HEK293T (cell line): ENCODE data around the gene CCIN.

Experiments used
- ARNT ChIP-seq: fragments of 450-650 bp; IDR thresholded peaks from 2 replicates; pipeline ENCODE4 v1.6.1; 2017; ENCODE audit warnings: mild to moderate bottlenecking
- BHLHE40 ChIP-seq: fragments of 450-650 bp; IDR thresholded peaks from 2 replicates; pipeline ENCODE4 v1.6.1; 2016; ENCODE audit warnings: mild to moderate bottlenecking, moderate library complexity, borderline replicate concordance
- CTBP1 ChIP-seq: fragments of 450-650 bp; IDR thresholded peaks from 2 replicates; pipeline ENCODE4 v1.6.1; 2016; ENCODE audit warnings: borderline replicate concordance
- ELF4 ChIP-seq: fragments of 450-650 bp; IDR thresholded peaks from 2 replicates; pipeline ENCODE4 v1.6.1; 2017; ENCODE audit warnings: antibody characterized with exemption
- FOXA1 ChIP-seq: fragments of 450-650 bp; IDR thresholded peaks from 2 replicates; pipeline ENCODE4 v1.6.1; 2016; ENCODE audit warnings: mild to moderate bottlenecking
- FOXK2 ChIP-seq: fragments of 450-650 bp; IDR thresholded peaks from 2 replicates; pipeline ENCODE4 v1.6.1; 2016; ENCODE audit warnings: mild to moderate bottlenecking
- FOXM1 ChIP-seq: fragments of 450-650 bp; IDR thresholded peaks from 2 replicates; pipeline ENCODE4 v1.6.1; 2017; ENCODE audit warnings: mild to moderate bottlenecking, borderline replicate concordance
- HDGF ChIP-seq: fragments of 450-650 bp; IDR thresholded peaks from 2 replicates; pipeline ENCODE4 v1.6.1; 2017; ENCODE audit warnings: antibody characterized with exemption, borderline replicate concordance
- LEF1 ChIP-seq: fragments of 450-650 bp; IDR thresholded peaks from 2 replicates; pipeline ENCODE4 v1.6.1; 2017; ENCODE audit warnings: mild to moderate bottlenecking, borderline replicate concordance
- SP1 ChIP-seq: fragments of 450-650 bp; IDR thresholded peaks from 2 replicates; pipeline ENCODE4 v1.6.1; 2017
- SUZ12 ChIP-seq: fragments of 450-650 bp; IDR thresholded peaks from 2 replicates; pipeline ENCODE4 v1.6.1; 2016; ENCODE audit warnings: mild to moderate bottlenecking
- TARDBP ChIP-seq: fragments of 450-650 bp; IDR thresholded peaks from 2 replicates; pipeline ENCODE4 v1.6.1; 2016
- TF ChIP-seq, protein P1 (sequence below): fragments of 450-650 bp; IDR thresholded peaks from 2 replicates; pipeline ENCODE4 v1.6.1; 2016

DNA sequence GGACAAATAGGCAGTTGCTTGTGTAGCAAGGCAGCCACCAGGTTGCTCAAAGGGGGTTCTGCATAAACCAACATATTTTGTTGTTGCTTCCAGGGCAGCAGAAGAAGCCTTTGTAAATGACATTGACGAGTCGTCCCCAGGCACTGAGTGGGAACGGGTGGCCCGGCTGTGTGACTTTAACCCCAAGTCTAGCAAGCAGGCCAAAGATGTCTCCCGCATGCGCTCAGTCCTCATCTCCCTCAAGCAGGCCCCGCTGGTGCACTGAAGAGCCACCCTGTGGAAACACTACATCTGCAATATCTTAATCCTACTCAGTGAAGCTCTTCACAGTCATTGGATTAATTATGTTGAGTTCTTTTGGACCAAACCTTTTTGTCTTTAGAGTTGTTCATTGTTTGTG, 42.3 kb downstream of the CCIN start:
- TF ChIP-seq BHLHE40, result no peak
- TF ChIP-seq FOXK2, result no peak
- TF ChIP-seq SP1, result no peak
- TF ChIP-seq LEF1, result no peak
- no peak for TF ChIP-seq FOXA1
- TF ChIP-seq ARNT, result no peak
- TF ChIP-seq TARDBP, result no peak
- no peak for TF ChIP-seq ELF4
- TF ChIP-seq HDGF, result no peak
- TF ChIP-seq, protein P1, sequence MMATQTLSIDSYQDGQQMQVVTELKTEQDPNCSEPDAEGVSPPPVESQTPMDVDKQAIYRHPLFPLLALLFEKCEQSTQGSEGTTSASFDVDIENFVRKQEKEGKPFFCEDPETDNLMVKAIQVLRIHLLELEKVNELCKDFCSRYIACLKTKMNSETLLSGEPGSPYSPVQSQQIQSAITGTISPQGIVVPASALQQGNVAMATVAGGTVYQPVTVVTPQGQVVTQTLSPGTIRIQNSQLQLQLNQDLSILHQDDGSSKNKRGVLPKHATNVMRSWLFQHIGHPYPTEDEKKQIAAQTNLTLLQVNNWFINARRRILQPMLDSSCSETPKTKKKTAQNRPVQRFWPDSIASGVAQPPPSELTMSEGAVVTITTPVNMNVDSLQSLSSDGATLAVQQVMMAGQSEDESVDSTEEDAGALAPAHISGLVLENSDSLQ, result no peak
- no peak for TF ChIP-seq CTBP1
- TF ChIP-seq FOXM1, result no peak
- TF ChIP-seq SUZ12, result no peak
